Heart left ventricle (tissue), 13 donors: ENCODE results near the gene TMEM220.

ENCODE experiments used
- CTCF ChIP-seq, 12 donors: fragments of 200-600 bp; sonication (generic) in 4 of 12; IDR thresholded peaks; one replicate each; pipeline versions ENCODE4 v1.5.0 to v1.8.0; 2018 to 2022; ENCODE audit warnings: antibody characterized with exemption in 12 of 12, mild to moderate bottlenecking in 5 of 12
- POLR2A ChIP-seq, 2 donors: fragments of 450-650 bp; IDR thresholded peaks; one replicate each; pipeline ENCODE4 v1.6.1; 2017; ENCODE audit warnings: antibody characterized with exemption in 2 of 2, mild to moderate bottlenecking in 2 of 2, moderate library complexity in 2 of 2
- donor health status: ischemic (EF 13 %, LVEDD 7.1; RV severe dilation, severe dysfunction).
- donor health status: DM: no; HTN: yes; CAD: no.
- donor health status: DM: no; HTN: no; CAD: no.
- donor health status: ischemic (EF 25% LVEDD 6.9; RV normal size, moderate dysfunction).
- donor health status: ischemic (EF 25% LVEDD 5.7; RV mildly dilated, moderate dysfunction).
- donor health status: ischemic (EF 35%, LVEDD 5.7; RV mildly dilated, moderate dysfunction).
- donor health status: nonischemic (EF 11% LVEDD 7.7; RV severe dilation, severe dysfunction).
- donor health status: DM: yes; HTN: yes; CAD: no.
- donor health status: PGD.
- donor health status: ischemic (EF 29% LVEDD 5.4; RV normal size, mild dysfunction).
- donor health status: nonischemic (EF 23%, LVEDD 6.1; RV moderate dilation, normal function).

- TF ChIP-seq CTCF (IDR thresholded peaks at IDR 0.05) (peak; percentile 14 to 62 (median 46)), POLR2A (IDR thresholded peaks at IDR 0.05) (no peak)
Measured at GRCh38 chr17:10772425-10773380, 42.9 kb upstream of the TMEM220 start.
